GM12872 (cell line): ENCODE measurements around the gene SMIM38.

Experiments
- CTCF ChIP-seq: IDR thresholded peaks from 3 replicates; pipeline ENCODE4 v1.5.1; 2011; ENCODE audit warnings: low read depth, mild to moderate bottlenecking, low read length, moderate library complexity; ENCODE audit not compliant: insufficient read depth

The SMIM38 gene

GRCh38 chr11:69204941-69205742, 49.4 kb downstream of the SMIM38 start:
- TF ChIP-seq CTCF = no peak
